HEK293 (cell line): Measurements from ENCODE around the gene ARHGAP26.
A peak's percentile ranks its signal among the peaks of the same experiment; 100 is the strongest.

Experiments used
- CTCF ChIA-PET: fragments of 350-600 bp; formaldehyde crosslinking; extraction: SDS; loops from one replicate; lab custom pipeline; 2021; ENCODE audit warnings: antibody characterized with exemption; lab: Yijun Ruan, JAX
- POLR2A ChIA-PET: fragments of 300-600 bp; formaldehyde crosslinking; extraction: SDS; loops from one replicate; lab custom pipeline; 2020; ENCODE audit warnings: antibody characterized with exemption, inconsistent platforms; lab: Yijun Ruan, JAX
- H3K27ac ChIP-seq: fragments of 200-500 bp; sonication (Bioruptor generic); 2 replicates; pipeline ENCODE4 v1.5.1; 2014; ENCODE audit warnings: low read depth, low read length, control low read depth, inconsistent platforms; ENCODE audit errors: extremely low read depth
- H3K36me3 ChIP-seq, 2 experiments: fragments of 200-500 bp in 1 of 2; sonication (Bioruptor generic) in 1 of 2; 1 replicate in 1 of 2; 2 replicates in 1 of 2; pipeline ENCODE4 v1.5.1; 2014 to 2017; ENCODE audit warnings: inconsistent platforms in 2 of 2, low read length in 2 of 2; ENCODE audit not compliant: control insufficient read depth in 2 of 2, insufficient read depth in 1 of 2
- H3K4me1 ChIP-seq: fragments of 200-500 bp; sonication (Bioruptor generic); 2 replicates; pipeline ENCODE4 v1.5.1; 2014; ENCODE audit warnings: mild to moderate bottlenecking, low read length, inconsistent platforms; ENCODE audit not compliant: control insufficient read depth, insufficient read depth
- H3K4me3 ChIP-seq: 2 replicates; pipeline ENCODE4 v1.5.1; 2011; ENCODE audit warnings: low read depth, mild to moderate bottlenecking, control low read depth, low read length, moderate library complexity
- H3K9me3 ChIP-seq: fragments of 200-500 bp; sonication (Bioruptor generic); 2 replicates; pipeline ENCODE4 v1.5.1; 2014; ENCODE audit warnings: low read depth, low read length, inconsistent platforms; ENCODE audit not compliant: control insufficient read depth, insufficient read depth
- EGR2 ChIP-seq: fragments of 450-650 bp; formaldehyde crosslinking; IDR thresholded peaks from 2 replicates; pipeline ENCODE4 v1.5.1; 2016; ENCODE audit warnings: low read depth, missing biosample characterization, missing genetic modification characterization
- PRDM1 ChIP-seq: fragments of 450-650 bp; formaldehyde crosslinking; IDR thresholded peaks from 2 replicates; pipeline ENCODE4; 2016; ENCODE audit warnings: missing biosample characterization, missing genetic modification characterization
- REPIN1 ChIP-seq: fragments of 450-650 bp; formaldehyde crosslinking; IDR thresholded peaks from 2 replicates; pipeline ENCODE4 v1.5.1; 2017; ENCODE audit warnings: missing biosample characterization, missing genetic modification characterization, low read depth
- SCRT1 ChIP-seq: fragments of 450-650 bp; formaldehyde crosslinking; IDR thresholded peaks from 2 replicates; pipeline ENCODE4 v1.5.1; 2016; ENCODE audit warnings: missing biosample characterization, missing genetic modification characterization, borderline replicate concordance
- SP2 ChIP-seq: fragments of 450-650 bp; formaldehyde crosslinking; IDR thresholded peaks from 2 replicates; pipeline ENCODE4 v1.5.1; 2016; ENCODE audit warnings: missing biosample characterization, missing genetic modification characterization
- YY1 ChIP-seq: fragments of 450-650 bp; formaldehyde crosslinking; IDR thresholded peaks from 2 replicates; pipeline ENCODE4 v1.5.1; 2018; ENCODE audit warnings: missing biosample characterization, missing genetic modification characterization
- ZBTB1 ChIP-seq: fragments of 450-650 bp; formaldehyde crosslinking; IDR thresholded peaks from 2 replicates; pipeline ENCODE4 v1.5.1; 2016; ENCODE audit warnings: missing biosample characterization, missing genetic modification characterization
- ZBTB8A ChIP-seq: fragments of 450-650 bp; formaldehyde crosslinking; IDR thresholded peaks from 2 replicates; pipeline ENCODE4 v1.5.1; 2016; ENCODE audit warnings: missing biosample characterization, missing genetic modification characterization
- ZFHX2 ChIP-seq: fragments of 450-650 bp; formaldehyde crosslinking; conservative IDR thresholded peaks from 2 replicates; pipeline ENCODE4 v1.5.1; 2016; ENCODE audit warnings: missing biosample characterization, missing genetic modification characterization
- ZFP41 ChIP-seq: fragments of 450-650 bp; formaldehyde crosslinking; IDR thresholded peaks from 2 replicates; pipeline ENCODE4 v1.5.1; 2016; ENCODE audit warnings: missing biosample characterization, missing genetic modification characterization, borderline replicate concordance
- ZNF157 ChIP-seq: fragments of 450-650 bp; formaldehyde crosslinking; IDR thresholded peaks from 2 replicates; pipeline ENCODE4 v1.5.1; 2016; ENCODE audit warnings: missing biosample characterization, missing genetic modification characterization
- ZNF211 ChIP-seq: fragments of 450-650 bp; formaldehyde crosslinking; IDR thresholded peaks from 2 replicates; pipeline ENCODE4 v1.5.1; 2016; ENCODE audit warnings: low read depth, missing biosample characterization, missing genetic modification characterization
- ZNF391 ChIP-seq: fragments of 450-650 bp; formaldehyde crosslinking; IDR thresholded peaks from 2 replicates; pipeline ENCODE4 v1.5.1; 2016; ENCODE audit warnings: low read depth, missing biosample characterization, missing genetic modification characterization, borderline replicate concordance
- ZNF416 ChIP-seq: fragments of 450-650 bp; formaldehyde crosslinking; IDR thresholded peaks from 2 replicates; pipeline ENCODE4 v1.5.1; 2016; ENCODE audit warnings: missing biosample characterization, missing genetic modification characterization
- ZNF426 ChIP-seq: fragments of 450-650 bp; formaldehyde crosslinking; IDR thresholded peaks from 2 replicates; pipeline ENCODE4 v1.5.1; 2017; ENCODE audit warnings: missing biosample characterization, missing genetic modification characterization, mild to moderate bottlenecking, inconsistent platforms, moderate library complexity
- ZNF473 ChIP-seq: fragments of 450-650 bp; formaldehyde crosslinking; IDR thresholded peaks from 2 replicates; pipeline ENCODE4 v1.5.1; 2017; ENCODE audit warnings: missing biosample characterization, missing genetic modification characterization
- ZNF510 ChIP-seq: fragments of 450-650 bp; formaldehyde crosslinking; IDR thresholded peaks from 2 replicates; pipeline ENCODE4 v1.5.1; 2018; ENCODE audit warnings: mild to moderate bottlenecking, missing genetic modification characterization, missing biosample characterization; ENCODE audit not compliant: insufficient replicate concordance
- ZNF548 ChIP-seq: fragments of 450-650 bp; formaldehyde crosslinking; IDR thresholded peaks from 2 replicates; pipeline ENCODE4 v1.5.1; 2016; ENCODE audit warnings: missing biosample characterization, missing genetic modification characterization
- ZNF585B ChIP-seq: fragments of 450-650 bp; formaldehyde crosslinking; IDR thresholded peaks from 2 replicates; pipeline ENCODE4 v1.5.1; 2016; ENCODE audit warnings: missing biosample characterization, missing genetic modification characterization
- ZNF624 ChIP-seq: fragments of 450-650 bp; formaldehyde crosslinking; IDR thresholded peaks from 2 replicates; pipeline ENCODE4 v1.5.1; 2017; ENCODE audit warnings: missing biosample characterization, missing genetic modification characterization
- ZNF629 ChIP-seq: fragments of 450-650 bp; formaldehyde crosslinking; IDR thresholded peaks from 2 replicates; pipeline ENCODE4 v1.5.1; 2017; ENCODE audit warnings: missing biosample characterization, missing genetic modification characterization
- ZNF654 ChIP-seq: fragments of 450-650 bp; formaldehyde crosslinking; IDR thresholded peaks from 2 replicates; pipeline ENCODE4 v1.5.1; 2016; ENCODE audit warnings: low read depth, missing biosample characterization, missing genetic modification characterization
- ZNF701 ChIP-seq: fragments of 450-650 bp; formaldehyde crosslinking; IDR thresholded peaks from 2 replicates; pipeline ENCODE4 v1.5.1; 2016; ENCODE audit warnings: missing biosample characterization, missing genetic modification characterization
- ZNF707 ChIP-seq: fragments of 450-650 bp; formaldehyde crosslinking; IDR thresholded peaks from 2 replicates; pipeline ENCODE4 v1.5.1; 2016; ENCODE audit warnings: missing biosample characterization, missing genetic modification characterization
- ZNF76 ChIP-seq: fragments of 450-650 bp; formaldehyde crosslinking; IDR thresholded peaks from 2 replicates; pipeline ENCODE4; 2016; ENCODE audit warnings: low read depth, missing biosample characterization, missing genetic modification characterization, borderline replicate concordance
- TF ChIP-seq, protein P1 (sequence below): fragments of 450-650 bp; formaldehyde crosslinking; IDR thresholded peaks from 2 replicates; pipeline ENCODE4 v1.5.1; 2017; ENCODE audit warnings: missing biosample characterization, missing genetic modification characterization
- TF ChIP-seq, protein P2 (sequence below): fragments of 450-650 bp; formaldehyde crosslinking; IDR thresholded peaks from 2 replicates; pipeline ENCODE4 v1.5.1; 2016; ENCODE audit warnings: missing biosample characterization, missing genetic modification characterization
- TF ChIP-seq, protein P3 (sequence below): fragments of 450-650 bp; formaldehyde crosslinking; IDR thresholded peaks from 2 replicates; pipeline ENCODE4 v1.5.1; 2017; ENCODE audit warnings: missing biosample characterization, missing genetic modification characterization
- TF ChIP-seq, protein P4 (sequence below): fragments of 450-650 bp; formaldehyde crosslinking; IDR thresholded peaks from 2 replicates; pipeline ENCODE4 v1.5.1; 2016; ENCODE audit warnings: missing biosample characterization, missing genetic modification characterization

Gene ARHGAP26

DNA sequence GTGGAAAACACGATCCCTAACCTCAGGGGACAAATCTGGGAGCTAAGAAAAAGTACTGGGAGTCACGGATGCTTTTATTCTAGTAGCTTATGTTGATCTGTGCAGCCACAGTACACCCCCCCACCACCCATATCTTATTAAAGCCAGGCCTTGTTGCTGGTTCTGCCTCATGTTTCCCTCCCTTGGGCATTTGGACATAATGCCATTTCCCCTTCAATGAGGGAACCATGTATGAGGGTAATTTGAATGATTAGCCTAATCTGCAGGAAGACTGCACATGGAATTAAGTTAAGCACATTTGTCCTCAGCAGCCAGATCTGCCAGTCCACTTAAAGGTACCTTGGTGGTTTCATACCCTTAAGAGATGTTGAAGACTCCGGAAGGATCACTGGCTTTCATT, 102.0 kb downstream of the ARHGAP26 start:
- H3K9me3 ChIP-seq: no peaks in the 10 kb centered on the region
- no peak for TF ChIP-seq ZNF707 (tag by site-specific recombination)
- no peak for TF ChIP-seq ZNF654 (tag by site-specific recombination)
- no peak for TF ChIP-seq ZNF548 (tag by site-specific recombination)
- TF ChIP-seq ZNF416 (tag by site-specific recombination): no peak
- no peak for TF ChIP-seq SCRT1 (tag by site-specific recombination)
- TF ChIP-seq EGR2: no peak
- no peak for TF ChIP-seq ZNF629 (tag by site-specific recombination)
- no peak for TF ChIP-seq ZFP41 (tag by site-specific recombination)
- no peak for TF ChIP-seq REPIN1 (tag by site-specific recombination)
- no peak for TF ChIP-seq ZNF473 (tag by site-specific recombination)
- TF ChIP-seq ZNF391 (tag by site-specific recombination): no peak
- no peak for TF ChIP-seq ZNF585B
- TF ChIP-seq ZBTB1: no peak
- no peak for TF ChIP-seq ZNF426 (tag by site-specific recombination)
- no peak for TF ChIP-seq ZBTB8A (tag by site-specific recombination)
- no peak for TF ChIP-seq ZNF157 (tag by site-specific recombination)
- ChIA-PET CTCF (interaction anchor here (0.8 to 4.9 kb wide), 6 partner anchors 8 to 159 kb away, joined by 3 to 30 read pairs (median 11); no protein-coding TSS in a partner anchor), POLR2A (no interaction called here)
- H3K27ac ChIP-seq: no peak overlapping the region
- H3K36me3 ChIP-seq: no peaks in the 10 kb centered on the region
- H3K4me1 ChIP-seq: peaks cover 8% of the 10 kb centered on the region
- H3K4me3 ChIP-seq: no peak overlapping the region

DNA sequence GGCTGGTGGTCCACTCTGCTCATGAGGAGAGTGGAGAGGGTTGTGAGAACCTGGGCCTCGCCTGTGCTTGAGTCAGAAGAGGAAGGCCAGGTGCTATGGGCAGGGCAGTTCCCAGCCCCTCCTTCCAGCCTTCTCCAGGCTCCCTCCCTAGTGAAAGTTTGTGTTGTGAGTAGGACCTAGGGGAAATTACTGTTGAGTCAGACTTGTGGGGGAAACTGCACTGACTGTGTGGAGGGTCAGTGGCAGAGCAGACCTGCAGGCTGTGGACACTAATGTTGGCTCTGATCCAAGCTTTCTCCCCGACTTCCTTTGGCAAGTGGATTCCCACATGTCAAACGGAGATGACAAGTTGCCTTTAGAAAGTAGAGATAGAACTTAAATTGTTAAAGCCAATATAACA, 102.6 kb downstream of the ARHGAP26 start:
- H3K9me3 ChIP-seq: no peaks in the 10 kb centered on the region
- H3K36me3 ChIP-seq: no peaks in the 10 kb centered on the region
- H3K27ac ChIP-seq: no peak overlapping the region
- no peak overlapping the region for H3K4me3 ChIP-seq
- ChIA-PET POLR2A (no interaction called here), CTCF (interaction anchor here (1.0 to 3.6 kb wide), 6 partner anchors 15 to 159 kb away, joined by 3 to 32 read pairs (median 13); no protein-coding TSS in a partner anchor)
- peaks cover 8% of the 10 kb centered on the region for H3K4me1 ChIP-seq
- TF ChIP-seq, protein P1, sequence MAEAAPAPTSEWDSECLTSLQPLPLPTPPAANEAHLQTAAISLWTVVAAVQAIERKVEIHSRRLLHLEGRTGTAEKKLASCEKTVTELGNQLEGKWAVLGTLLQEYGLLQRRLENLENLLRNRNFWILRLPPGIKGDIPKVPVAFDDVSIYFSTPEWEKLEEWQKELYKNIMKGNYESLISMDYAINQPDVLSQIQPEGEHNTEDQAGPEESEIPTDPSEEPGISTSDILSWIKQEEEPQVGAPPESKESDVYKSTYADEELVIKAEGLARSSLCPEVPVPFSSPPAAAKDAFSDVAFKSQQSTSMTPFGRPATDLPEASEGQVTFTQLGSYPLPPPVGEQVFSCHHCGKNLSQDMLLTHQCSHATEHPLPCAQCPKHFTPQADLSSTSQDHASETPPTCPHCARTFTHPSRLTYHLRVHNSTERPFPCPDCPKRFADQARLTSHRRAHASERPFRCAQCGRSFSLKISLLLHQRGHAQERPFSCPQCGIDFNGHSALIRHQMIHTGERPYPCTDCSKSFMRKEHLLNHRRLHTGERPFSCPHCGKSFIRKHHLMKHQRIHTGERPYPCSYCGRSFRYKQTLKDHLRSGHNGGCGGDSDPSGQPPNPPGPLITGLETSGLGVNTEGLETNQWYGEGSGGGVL (tag by site-specific recombination): peak; percentile 47; the same call in 1 of the 2 replicates
- TF ChIP-seq PRDM1: peak; percentile 66; the same call in 1 of the 2 replicates
- no peak for TF ChIP-seq ZNF416 (tag by site-specific recombination)
- no peak for TF ChIP-seq SP2
- TF ChIP-seq YY1 (tag by site-specific recombination): no peak
- TF ChIP-seq, protein P2, sequence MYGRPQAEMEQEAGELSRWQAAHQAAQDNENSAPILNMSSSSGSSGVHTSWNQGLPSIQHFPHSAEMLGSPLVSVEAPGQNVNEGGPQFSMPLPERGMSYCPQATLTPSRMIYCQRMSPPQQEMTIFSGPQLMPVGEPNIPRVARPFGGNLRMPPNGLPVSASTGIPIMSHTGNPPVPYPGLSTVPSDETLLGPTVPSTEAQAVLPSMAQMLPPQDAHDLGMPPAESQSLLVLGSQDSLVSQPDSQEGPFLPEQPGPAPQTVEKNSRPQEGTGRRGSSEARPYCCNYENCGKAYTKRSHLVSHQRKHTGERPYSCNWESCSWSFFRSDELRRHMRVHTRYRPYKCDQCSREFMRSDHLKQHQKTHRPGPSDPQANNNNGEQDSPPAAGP (tag by site-specific recombination): 0 out of 2 replicates have a peak, but pooled peaks have one; percentile 45
- TF ChIP-seq ZNF76 (tag by site-specific recombination): no peak
- TF ChIP-seq, protein P3, sequence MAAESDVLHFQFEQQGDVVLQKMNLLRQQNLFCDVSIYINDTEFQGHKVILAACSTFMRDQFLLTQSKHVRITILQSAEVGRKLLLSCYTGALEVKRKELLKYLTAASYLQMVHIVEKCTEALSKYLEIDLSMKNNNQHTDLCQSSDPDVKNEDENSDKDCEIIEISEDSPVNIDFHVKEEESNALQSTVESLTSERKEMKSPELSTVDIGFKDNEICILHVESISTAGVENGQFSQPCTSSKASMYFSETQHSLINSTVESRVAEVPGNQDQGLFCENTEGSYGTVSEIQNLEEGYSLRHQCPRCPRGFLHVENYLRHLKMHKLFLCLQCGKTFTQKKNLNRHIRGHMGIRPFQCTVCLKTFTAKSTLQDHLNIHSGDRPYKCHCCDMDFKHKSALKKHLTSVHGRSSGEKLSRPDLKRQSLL (tag by site-specific recombination): no peak
- no peak for TF ChIP-seq ZNF701
- TF ChIP-seq ZNF211: no peak
- TF ChIP-seq ZNF624: no peak
- no peak for TF ChIP-seq ZFHX2 (tag by site-specific recombination)
- TF ChIP-seq, protein P4, sequence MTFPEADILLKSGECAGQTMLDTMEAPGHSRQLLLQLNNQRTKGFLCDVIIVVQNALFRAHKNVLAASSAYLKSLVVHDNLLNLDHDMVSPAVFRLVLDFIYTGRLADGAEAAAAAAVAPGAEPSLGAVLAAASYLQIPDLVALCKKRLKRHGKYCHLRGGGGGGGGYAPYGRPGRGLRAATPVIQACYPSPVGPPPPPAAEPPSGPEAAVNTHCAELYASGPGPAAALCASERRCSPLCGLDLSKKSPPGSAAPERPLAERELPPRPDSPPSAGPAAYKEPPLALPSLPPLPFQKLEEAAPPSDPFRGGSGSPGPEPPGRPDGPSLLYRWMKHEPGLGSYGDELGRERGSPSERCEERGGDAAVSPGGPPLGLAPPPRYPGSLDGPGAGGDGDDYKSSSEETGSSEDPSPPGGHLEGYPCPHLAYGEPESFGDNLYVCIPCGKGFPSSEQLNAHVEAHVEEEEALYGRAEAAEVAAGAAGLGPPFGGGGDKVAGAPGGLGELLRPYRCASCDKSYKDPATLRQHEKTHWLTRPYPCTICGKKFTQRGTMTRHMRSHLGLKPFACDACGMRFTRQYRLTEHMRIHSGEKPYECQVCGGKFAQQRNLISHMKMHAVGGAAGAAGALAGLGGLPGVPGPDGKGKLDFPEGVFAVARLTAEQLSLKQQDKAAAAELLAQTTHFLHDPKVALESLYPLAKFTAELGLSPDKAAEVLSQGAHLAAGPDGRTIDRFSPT (tag by site-specific recombination): no peak
- no peak for TF ChIP-seq ZNF473 (tag by site-specific recombination)
- TF ChIP-seq ZNF510: no peak
